NCI-H1092 treated with DMSO at 0.1 percent for 48 hours (cell line): ENCODE data around the gene SLC25A39.

Experiments used
- DNase-seq: peaks from one replicate; lab custom pipeline; 2025; lab: John Stamatoyannopoulos, UW

Gene SLC25A39

GRCh38 chr17:44273607-44274006 lies 51.0 kb downstream of the SLC25A39 start:
- no peak for DNase-seq

GRCh38 chr17:44272954-44273353 lies 51.7 kb downstream of the SLC25A39 start:
- DNase-seq: no peak

GRCh38 chr17:44272321-44272951 lies 52.2 kb downstream of the SLC25A39 start:
- no peak for DNase-seq
